Muscle layer of colon (tissue), 2 donors: Measurements from ENCODE around the gene GC.
"Not testable (repeated sequence)": the region's sequence is repeated elsewhere in the genome, so short reads cannot be mapped to it uniquely, and the experiment has no call there.

Experiments
- H3K27ac ChIP-seq: one replicate; pipeline ENCODE4 v1.7.0; 2013; ENCODE audit warnings: low read depth, mild to moderate bottlenecking, low read length, moderate library complexity
- H3K27me3 ChIP-seq, 2 donors: one replicate each; pipeline ENCODE4 v1.7.0; 2013; ENCODE audit warnings: low read length in 2 of 2, mild to moderate bottlenecking in 2 of 2; ENCODE audit not compliant: insufficient read depth in 2 of 2, control insufficient read depth in 1 of 2
- H3K36me3 ChIP-seq: one replicate; pipeline ENCODE4 v1.7.0; 2013; ENCODE audit warnings: mild to moderate bottlenecking, low read length; ENCODE audit not compliant: insufficient read depth
- H3K4me1 ChIP-seq: one replicate; pipeline ENCODE4 v1.7.0; 2013; ENCODE audit warnings: mild to moderate bottlenecking, low read length; ENCODE audit not compliant: insufficient read depth
- H3K4me3 ChIP-seq, 2 donors: one replicate each; pipeline ENCODE4 v1.7.0; 2013; ENCODE audit warnings: low read length in 2 of 2, low read depth in 1 of 2, mild to moderate bottlenecking in 1 of 2, moderate library complexity in 1 of 2
- H3K9ac ChIP-seq: one replicate; pipeline ENCODE4 v1.7.0; 2013; ENCODE audit warnings: low read length
- H3K9me3 ChIP-seq: one replicate; pipeline ENCODE4 v1.7.0; 2013; ENCODE audit warnings: mild to moderate bottlenecking, low read length
- donor health status: abdominal sarcoma.
- donor health status: Adenocarcinoma of cecum.

The GC gene

GRCh38 chr4:71765350-71765749 is 18.5 kb downstream of the GC start:
- Histone ChIP-seq H3K4me3 (no peak overlapping the region), H3K27ac (no peak overlapping the region), H3K9me3 (no peaks in the 10 kb centered on the region), H3K27me3 (no peaks in the 10 kb centered on the region), H3K36me3 (no peaks in the 10 kb centered on the region), H3K4me1 (no peaks in the 10 kb centered on the region), H3K9ac (no peak overlapping the region)

- Histone ChIP-seq H3K4me3 (no peak overlapping the region), H3K4me1 (no peaks in the 10 kb centered on the region), H3K27me3 (no peaks in the 10 kb centered on the region), H3K9ac (no peak overlapping the region), H3K27ac (no peak overlapping the region), H3K36me3 (no peaks in the 10 kb centered on the region), H3K9me3 (no peaks in the 10 kb centered on the region)
These were observed 31.4 kb downstream of the GC start for GRCh38 chr4:71752383-71753042.

GRCh38 chr4:71749008-71749594 is 34.8 kb downstream of the GC start:
- H3K9ac ChIP-seq, result no peak overlapping the region
- H3K27ac ChIP-seq, result no peak overlapping the region
- H3K9me3 ChIP-seq, result no peaks in the 10 kb centered on the region
- H3K27me3 ChIP-seq, result no peaks in the 10 kb centered on the region
- H3K4me1 ChIP-seq, result no peaks in the 10 kb centered on the region
- H3K36me3 ChIP-seq, result no peaks in the 10 kb centered on the region
- no peak overlapping the region for H3K4me3 ChIP-seq

GRCh38 chr4:71746379-71746778 is 37.5 kb downstream of the GC start:
- no peaks in the 10 kb centered on the region for H3K36me3 ChIP-seq
- H3K4me3 ChIP-seq, result no peak overlapping the region
- no peak overlapping the region for H3K9ac ChIP-seq
- no peak overlapping the region for H3K27ac ChIP-seq
- no peaks in the 10 kb centered on the region for H3K4me1 ChIP-seq
- no peaks in the 10 kb centered on the region for H3K9me3 ChIP-seq
- no peaks in the 10 kb centered on the region for H3K27me3 ChIP-seq

- not testable (repeated sequence) for H3K4me3 ChIP-seq, H3K4me1 ChIP-seq
These were observed 45.1 kb downstream of the GC start for GRCh38 chr4:71738782-71739181.

GRCh38 chr4:71732706-71733105 is 51.2 kb downstream of the GC start:
- Histone ChIP-seq H3K9ac (no peak overlapping the region), H3K4me1 (no peaks in the 10 kb centered on the region), H3K36me3 (no peaks in the 10 kb centered on the region), H3K27ac (no peak overlapping the region), H3K27me3 (no peaks in the 10 kb centered on the region), H3K4me3 (no peak overlapping the region), H3K9me3 (no peaks in the 10 kb centered on the region)

More at GRCh38 chr4:71738782-71739181, 45.1 kb downstream of the GC start:
- H3K36me3 ChIP-seq, H3K27me3 ChIP-seq, H3K27ac ChIP-seq, H3K9ac ChIP-seq, H3K9me3 ChIP-seq: not testable (repeated sequence)

- Histone ChIP-seq H3K9ac (no peak overlapping the region), H3K27me3 (no peaks in the 10 kb centered on the region), H3K9me3 (no peaks in the 10 kb centered on the region), H3K36me3 (no peaks in the 10 kb centered on the region), H3K4me3 (no peak overlapping the region), H3K27ac (no peak overlapping the region), H3K4me1 (no peaks in the 10 kb centered on the region)
These were observed 51.8 kb downstream of the GC start for GRCh38 chr4:71732066-71732465.

- Histone ChIP-seq H3K4me3 (no peak overlapping the region), H3K9ac (no peak overlapping the region), H3K27me3 (no peaks in the 10 kb centered on the region), H3K9me3 (no peaks in the 10 kb centered on the region), H3K4me1 (no peaks in the 10 kb centered on the region), H3K27ac (no peak overlapping the region), H3K36me3 (no peaks in the 10 kb centered on the region)
These were observed 54.0 kb downstream of the GC start for GRCh38 chr4:71729856-71730255.

- no peak overlapping the region for H3K27ac ChIP-seq
- H3K27me3 ChIP-seq, result no peaks in the 10 kb centered on the region
- no peaks in the 10 kb centered on the region for H3K4me1 ChIP-seq
These were observed 70.2 kb downstream of the GC start for GRCh38 chr4:71713611-71714203.

GRCh38 chr4:71711985-71712348 is 71.9 kb downstream of the GC start:
- Histone ChIP-seq H3K27ac (no peak overlapping the region), H3K9ac (no peak overlapping the region), H3K4me3 (no peak overlapping the region), H3K27me3 (no peaks in the 10 kb centered on the region), H3K9me3 (no peaks in the 10 kb centered on the region), H3K4me1 (no peaks in the 10 kb centered on the region), H3K36me3 (no peaks in the 10 kb centered on the region)

More at GRCh38 chr4:71713611-71714203, 70.2 kb downstream of the GC start:
- Histone ChIP-seq H3K36me3 (no peaks in the 10 kb centered on the region), H3K9ac (no peak overlapping the region), H3K9me3 (no peaks in the 10 kb centered on the region), H3K4me3 (no peak overlapping the region)

GRCh38 chr4:71711044-71711984 is 72.6 kb downstream of the GC start:
- Histone ChIP-seq H3K27me3 (no peaks in the 10 kb centered on the region), H3K27ac (no peak overlapping the region), H3K9ac (no peak overlapping the region), H3K4me3 (no peak overlapping the region), H3K4me1 (no peaks in the 10 kb centered on the region), H3K9me3 (no peaks in the 10 kb centered on the region), H3K36me3 (no peaks in the 10 kb centered on the region)
